Fibroblast of gingiva (primary cell): ENCODE data around the gene OTUD4.
"Not testable (repeated sequence)": the region's sequence is repeated elsewhere in the genome, so short reads cannot be mapped to it uniquely, and the experiment has no call there.

ENCODE experiments used
- DNase-seq: peaks from one replicate; pipeline ENCODE4 v3.0.0-alpha.2; 2011; ENCODE audit warnings: low read depth

Gene OTUD4

GRCh38 chr4:145179281-145179860 is 1.0 kb downstream of the OTUD4 start:
- peak; percentile 60 for DNase-seq

- DNase-seq, result no peak
Measured at GRCh38 chr4:145178740-145179280, 1.6 kb downstream of the OTUD4 start.

DNA sequence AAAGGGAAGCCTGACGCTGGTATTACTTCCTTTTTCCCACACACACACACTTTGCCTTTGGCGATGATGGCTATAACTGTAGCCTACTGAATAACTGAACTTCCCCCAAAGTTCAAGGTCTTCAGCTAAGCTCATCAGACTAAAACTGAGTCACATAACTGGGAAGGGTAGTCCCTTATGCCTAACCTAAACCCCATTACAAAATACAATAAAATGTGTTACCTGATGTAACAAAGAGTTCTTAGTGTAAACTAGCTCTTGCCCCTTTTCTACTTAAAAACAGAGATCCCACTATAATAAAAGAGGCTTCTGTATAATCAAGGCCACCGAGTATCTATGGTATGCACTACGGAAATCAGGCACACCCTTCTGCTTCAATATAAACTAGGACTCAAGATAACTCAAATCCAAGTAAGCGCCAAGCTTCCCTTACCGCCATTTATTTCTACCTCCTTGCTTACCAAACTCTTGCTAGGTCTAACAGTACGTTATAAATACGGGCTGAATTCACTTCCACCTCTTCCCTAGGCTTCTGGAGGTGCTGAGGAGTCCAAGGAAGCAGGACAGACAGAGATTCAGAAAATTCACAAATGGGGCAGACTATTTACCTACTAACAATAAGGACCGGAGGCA is 2.4 kb downstream of the OTUD4 start:
- no peak for DNase-seq

GRCh38 chr4:145177511-145177905 is 2.9 kb downstream of the OTUD4 start:
- peak; percentile 14 for DNase-seq

- no peak for DNase-seq
Measured at GRCh38 chr4:145176641-145177432, 3.6 kb downstream of the OTUD4 start.

DNA sequence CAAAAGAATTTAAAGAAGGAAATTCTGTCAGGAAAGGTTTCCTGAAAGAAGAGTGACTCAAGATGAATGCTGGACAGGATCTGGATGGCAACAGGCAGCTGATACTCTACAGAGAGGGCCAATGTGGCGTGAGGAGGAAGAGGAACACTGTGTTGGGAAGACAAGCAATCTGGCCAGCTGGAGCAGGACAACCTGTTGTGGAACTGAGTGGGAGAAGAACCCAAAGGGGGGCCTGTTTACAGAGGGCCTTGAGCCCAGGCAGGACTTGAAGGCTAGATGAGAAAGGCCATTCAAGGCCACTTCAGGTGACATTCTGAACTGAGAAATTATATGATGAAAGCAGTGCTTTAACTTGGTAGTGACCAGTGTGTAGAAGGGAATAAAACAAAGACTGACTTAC is 8.5 kb downstream of the OTUD4 start:
- no peak for DNase-seq

GRCh38 chr4:145170223-145170622 is 10.2 kb downstream of the OTUD4 start:
- no peak for DNase-seq

GRCh38 chr4:145168581-145169187 is 11.7 kb downstream of the OTUD4 start:
- no peak for DNase-seq

- no peak for DNase-seq
Measured at GRCh38 chr4:145167887-145168286, 12.5 kb downstream of the OTUD4 start.

DNA sequence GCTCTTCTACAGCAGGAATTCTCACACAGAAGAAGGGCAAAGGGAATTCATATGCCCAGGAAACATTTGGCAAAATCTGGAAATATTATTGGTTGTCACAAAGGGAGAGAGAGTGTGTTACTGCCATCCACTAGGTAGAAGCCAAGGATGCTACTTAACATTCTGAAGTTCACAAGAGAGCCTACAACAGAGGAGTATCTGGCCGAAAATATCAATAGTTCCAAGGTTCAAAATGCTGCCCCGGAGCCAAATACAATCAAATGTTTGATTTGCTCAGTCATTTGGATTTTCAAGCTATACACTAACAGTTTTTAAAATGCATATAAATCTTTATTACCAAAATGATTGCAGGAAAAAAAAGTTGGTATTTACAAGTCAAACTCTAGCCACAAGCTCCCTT is 18.8 kb downstream of the OTUD4 start:
- DNase-seq, result no peak

DNA sequence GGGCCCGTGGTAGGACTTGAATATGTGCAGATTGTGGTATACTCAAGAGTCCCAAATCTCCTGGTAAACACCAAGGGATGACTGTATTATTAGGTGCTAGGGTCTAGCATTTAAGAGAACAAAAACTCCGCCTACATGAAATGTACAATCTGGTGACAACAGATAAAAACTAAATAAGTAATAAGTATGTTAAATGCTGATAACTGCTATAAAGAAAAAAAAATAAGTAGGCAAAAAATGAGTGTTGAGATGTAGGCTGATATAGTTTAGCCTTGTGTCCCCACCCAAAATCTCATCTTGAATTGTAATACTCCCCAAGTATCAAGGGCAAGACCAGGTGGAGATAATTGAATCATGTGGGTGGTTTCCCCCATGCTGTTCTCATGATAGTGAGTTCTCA is 23.4 kb downstream of the OTUD4 start:
- DNase-seq, result no peak

DNA sequence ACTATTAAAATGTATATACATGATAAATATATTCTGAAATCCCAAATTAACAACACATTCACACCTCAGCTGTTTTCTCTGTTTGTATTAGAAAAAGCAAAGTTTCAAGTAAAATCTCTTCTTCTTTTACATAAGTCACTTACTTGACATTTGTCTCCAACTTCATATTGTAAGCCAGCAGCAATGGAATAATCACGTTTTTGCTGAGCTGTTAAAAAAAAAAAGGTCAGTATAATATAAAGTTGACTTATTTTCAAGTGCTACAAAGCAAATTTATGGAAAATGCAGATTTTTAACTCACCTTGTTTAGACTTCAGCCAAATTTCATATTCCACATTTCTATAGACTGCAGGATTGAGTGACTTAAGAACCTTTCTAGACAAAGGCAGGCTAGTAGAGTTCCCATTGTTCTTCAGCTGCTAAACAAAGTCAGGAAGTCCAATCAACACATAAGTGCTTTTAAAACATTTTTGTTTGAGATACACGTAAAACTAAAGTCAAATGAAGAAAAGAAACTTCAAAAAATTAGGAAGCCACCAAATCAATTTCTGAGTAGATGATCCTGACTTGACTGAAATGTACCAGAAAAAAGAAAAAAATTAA is 25.0 kb downstream of the OTUD4 start:
- DNase-seq, result no peak

GRCh38 chr4:145154573-145154972 is 25.8 kb downstream of the OTUD4 start:
- no peak for DNase-seq

GRCh38 chr4:145153904-145154298 is 26.5 kb downstream of the OTUD4 start:
- DNase-seq, result no peak

- DNase-seq, result no peak
Measured at GRCh38 chr4:145153181-145153903, 27.0 kb downstream of the OTUD4 start.

GRCh38 chr4:145148980-145149379 is 31.4 kb downstream of the OTUD4 start:
- DNase-seq, result no peak

- DNase-seq, result not testable (repeated sequence)
Measured at GRCh38 chr4:145136219-145136618, 44.2 kb downstream of the OTUD4 start.

DNA sequence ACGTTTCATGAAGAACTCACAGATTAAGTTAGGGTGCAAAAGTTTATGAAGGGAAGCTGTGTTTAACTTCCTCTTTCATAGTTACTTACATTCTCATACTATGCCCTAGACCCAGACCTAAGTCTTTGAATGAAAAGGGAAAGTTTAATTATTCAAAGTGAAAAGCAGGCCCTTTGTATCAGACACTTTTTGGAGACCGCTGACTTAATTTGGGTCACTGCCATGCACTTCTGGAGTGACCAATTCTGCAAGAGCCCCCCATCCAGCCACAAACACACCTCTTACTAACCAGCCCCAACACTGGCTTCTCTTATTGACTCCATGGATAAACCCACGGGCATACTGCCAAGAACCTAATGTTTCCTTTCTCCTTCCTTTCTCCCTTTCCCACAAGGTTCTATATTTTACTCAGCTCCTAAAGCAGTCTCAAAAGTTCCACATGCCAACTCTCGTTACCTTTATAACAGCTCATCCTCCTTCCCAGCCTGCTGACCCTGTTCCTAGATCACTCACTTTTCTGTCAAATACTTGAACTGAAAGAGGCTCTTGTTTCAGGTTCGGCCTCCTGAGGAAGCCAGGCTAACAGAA is 47.8 kb downstream of the OTUD4 start:
- no peak for DNase-seq

DNA sequence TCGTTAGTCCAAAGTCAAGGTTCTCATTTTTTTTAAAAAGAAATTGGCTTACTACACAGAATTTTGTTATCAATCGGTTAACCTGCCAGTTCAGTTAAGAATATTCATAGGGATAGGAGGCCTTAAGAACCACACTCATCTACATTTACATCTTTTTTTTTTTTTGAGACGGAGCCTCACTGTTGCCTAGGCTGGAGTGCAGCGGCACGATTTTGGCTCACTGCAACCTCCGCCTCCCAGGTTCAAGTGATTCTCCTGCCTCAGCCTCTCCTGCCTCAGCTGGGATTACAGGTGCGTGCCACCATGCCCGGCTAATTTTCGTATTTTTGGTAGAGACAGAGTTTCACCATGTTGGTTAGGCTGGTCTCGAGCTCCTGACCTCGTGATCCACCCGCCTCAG is 48.5 kb downstream of the OTUD4 start:
- no peak for DNase-seq

GRCh38 chr4:145130788-145131399 is 49.5 kb downstream of the OTUD4 start:
- DNase-seq, result peak; percentile 94

GRCh38 chr4:145130130-145130529 is 50.3 kb downstream of the OTUD4 start:
- DNase-seq, result no peak
